Body of pancreas (tissue), 4 donors: Measurements from ENCODE around the gene HKDC1.

Experiments
- POLR2A ChIP-seq, 3 donors: fragments of 450-650 bp; IDR thresholded peaks; one replicate each; pipeline ENCODE4 v1.6.1; 2016; ENCODE audit warnings: antibody characterized with exemption in 3 of 3, mild to moderate bottlenecking in 2 of 3
- TF ChIP-seq, protein P1 (sequence below), 7 experiments: fragments of 450-650 bp in 4 of 7; fragments of 200-600 bp in 3 of 7; sonication (generic) in 3 of 7; IDR thresholded peaks; one replicate each; pipeline ENCODE4 v1.5.1; 2016 to 2019; ENCODE audit warnings: antibody characterized with exemption in 7 of 7

DNA sequence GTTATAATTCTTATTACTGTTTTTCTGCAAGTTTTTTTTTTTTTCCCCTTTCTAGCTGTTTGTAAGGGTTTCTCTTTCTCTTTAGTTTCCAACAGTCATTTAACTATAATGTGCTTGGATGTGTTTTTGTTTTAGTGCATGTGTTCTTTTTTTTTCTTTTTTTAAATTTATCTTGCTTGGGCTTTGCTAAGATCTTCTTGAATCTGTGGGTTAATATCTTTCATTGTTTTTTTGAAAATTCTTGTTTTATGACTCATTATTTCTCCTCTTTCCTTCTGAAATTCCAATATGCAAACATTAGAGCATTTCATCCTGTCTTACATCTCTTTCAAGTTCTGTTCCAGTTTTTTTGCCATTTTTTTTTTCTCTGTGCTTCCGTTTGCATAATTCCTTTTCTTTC, 52.5 kb downstream of the HKDC1 start:
- TF ChIP-seq, protein P1, sequence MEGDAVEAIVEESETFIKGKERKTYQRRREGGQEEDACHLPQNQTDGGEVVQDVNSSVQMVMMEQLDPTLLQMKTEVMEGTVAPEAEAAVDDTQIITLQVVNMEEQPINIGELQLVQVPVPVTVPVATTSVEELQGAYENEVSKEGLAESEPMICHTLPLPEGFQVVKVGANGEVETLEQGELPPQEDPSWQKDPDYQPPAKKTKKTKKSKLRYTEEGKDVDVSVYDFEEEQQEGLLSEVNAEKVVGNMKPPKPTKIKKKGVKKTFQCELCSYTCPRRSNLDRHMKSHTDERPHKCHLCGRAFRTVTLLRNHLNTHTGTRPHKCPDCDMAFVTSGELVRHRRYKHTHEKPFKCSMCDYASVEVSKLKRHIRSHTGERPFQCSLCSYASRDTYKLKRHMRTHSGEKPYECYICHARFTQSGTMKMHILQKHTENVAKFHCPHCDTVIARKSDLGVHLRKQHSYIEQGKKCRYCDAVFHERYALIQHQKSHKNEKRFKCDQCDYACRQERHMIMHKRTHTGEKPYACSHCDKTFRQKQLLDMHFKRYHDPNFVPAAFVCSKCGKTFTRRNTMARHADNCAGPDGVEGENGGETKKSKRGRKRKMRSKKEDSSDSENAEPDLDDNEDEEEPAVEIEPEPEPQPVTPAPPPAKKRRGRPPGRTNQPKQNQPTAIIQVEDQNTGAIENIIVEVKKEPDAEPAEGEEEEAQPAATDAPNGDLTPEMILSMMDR (IDR thresholded peaks at IDR 0.05): no peak
- TF ChIP-seq POLR2A (IDR thresholded peaks at IDR 0.05): no peak
